NCI-H128 (cell line): Measurements from ENCODE around the gene HRCT1.
"Not testable (repeated sequence)": the region's sequence is repeated elsewhere in the genome, so short reads cannot be mapped to it uniquely, and the experiment has no call there.

Experiments used
- DNase-seq: peaks from one replicate; lab custom pipeline; 2025; ENCODE audit not compliant: unreplicated experiment; lab: John Stamatoyannopoulos, UW

Gene HRCT1

GRCh38 chr9:35917261-35917660, 11.3 kb downstream of the HRCT1 start:
- no peak for DNase-seq

- no peak for DNase-seq
Observed at GRCh38 chr9:35918780-35919179, 12.8 kb downstream of the HRCT1 start.

- DNase-seq: no peak
Observed at GRCh38 chr9:35919212-35920008, 13.4 kb downstream of the HRCT1 start.

- DNase-seq: no peak
Observed at GRCh38 chr9:35920051-35920620, 14.1 kb downstream of the HRCT1 start.

GRCh38 chr9:35923598-35923926, 17.6 kb downstream of the HRCT1 start:
- no peak for DNase-seq

GRCh38 chr9:35923927-35924763, 18.1 kb downstream of the HRCT1 start:
- DNase-seq: no peak

GRCh38 chr9:35928591-35929452, 22.8 kb downstream of the HRCT1 start:
- no peak for DNase-seq

- DNase-seq: no peak
Observed at GRCh38 chr9:35929453-35929718, 23.4 kb downstream of the HRCT1 start.

- no peak for DNase-seq
Observed at GRCh38 chr9:35930521-35930920, 24.5 kb downstream of the HRCT1 start.

- DNase-seq: no peak
Observed at GRCh38 chr9:35930989-35931388, 25.0 kb downstream of the HRCT1 start.

- no peak for DNase-seq
Observed at GRCh38 chr9:35932735-35933134, 26.7 kb downstream of the HRCT1 start.

- DNase-seq: no peak
Observed at GRCh38 chr9:35933550-35934067, 27.6 kb downstream of the HRCT1 start.

GRCh38 chr9:35934069-35934468, 28.1 kb downstream of the HRCT1 start:
- not testable (repeated sequence) for DNase-seq

GRCh38 chr9:35935261-35935660, 29.3 kb downstream of the HRCT1 start:
- no peak for DNase-seq

- no peak for DNase-seq
Observed at GRCh38 chr9:35935755-35936509, 29.9 kb downstream of the HRCT1 start.

- DNase-seq: no peak
Observed at GRCh38 chr9:35937227-35937626, 31.2 kb downstream of the HRCT1 start.

- no peak for DNase-seq
Observed at GRCh38 chr9:35938474-35939356, 32.7 kb downstream of the HRCT1 start.

- no peak for DNase-seq
Observed at GRCh38 chr9:35939679-35940250, 33.8 kb downstream of the HRCT1 start.
